ENCODE data around the gene FAM167B.
"Not testable (repeated sequence)": the region's sequence is repeated elsewhere in the genome, so short reads cannot be mapped to it uniquely, and the experiment has no call there.

The FAM167B gene

GRCh38 chr1:32263744-32264143 is 16.7 kb downstream of the FAM167B start:
- DNase-seq = no peak

GRCh38 chr1:32265846-32266245 is 18.8 kb downstream of the FAM167B start:
- DNase-seq = no peak

DNA sequence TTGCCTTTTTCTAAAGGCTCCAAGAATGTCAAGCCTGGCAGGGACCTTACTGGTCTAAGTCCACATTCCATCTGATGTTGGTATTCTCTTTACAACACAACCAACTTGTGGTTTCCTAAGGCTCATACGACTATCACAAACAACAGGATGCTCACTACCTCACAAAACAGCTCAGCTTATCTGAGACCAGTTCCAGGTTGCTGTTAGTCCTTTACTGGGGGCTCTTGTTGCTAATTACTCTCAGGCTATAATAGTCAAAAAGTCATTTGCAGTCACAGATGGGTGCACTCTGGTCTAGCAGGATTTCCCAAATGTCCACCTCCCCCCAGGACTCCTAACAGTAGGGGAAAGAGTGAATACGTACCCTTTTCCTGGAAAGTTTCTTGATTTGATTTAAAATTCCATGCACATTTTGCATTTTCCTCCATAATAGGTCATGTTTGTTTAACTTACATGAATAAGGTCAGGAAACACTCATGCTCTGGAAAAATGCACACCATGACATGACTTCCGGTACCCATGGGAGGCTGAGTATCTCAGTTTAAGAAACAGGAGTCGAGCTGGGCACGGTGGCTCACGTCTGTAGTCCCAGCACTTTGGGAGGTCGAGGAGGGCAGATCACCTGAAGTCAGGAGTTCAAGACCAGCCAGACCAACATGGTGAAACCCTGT is 20.0 kb downstream of the FAM167B start:
- DNase-seq = no peak

DNA sequence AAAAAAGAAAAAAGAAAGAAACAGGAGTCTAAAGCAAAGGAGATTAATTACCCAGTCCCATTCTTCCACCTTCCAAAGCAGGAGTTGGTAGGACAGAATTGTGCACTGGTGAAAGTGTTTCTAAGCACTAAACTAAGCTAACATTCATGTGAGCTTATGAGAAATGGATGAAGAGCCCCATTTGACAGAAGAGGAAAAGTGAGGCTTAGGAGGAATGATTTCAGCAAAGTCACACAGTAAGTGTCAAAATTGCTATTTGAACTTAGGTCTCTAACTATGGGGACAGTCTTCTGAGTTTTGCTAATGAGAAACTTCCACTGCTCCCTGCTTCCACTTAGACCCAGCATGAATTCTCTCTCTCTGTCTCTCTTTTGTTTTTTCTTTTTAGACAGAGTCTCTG is 22.7 kb downstream of the FAM167B start:
- DNase-seq = no peak

DNA sequence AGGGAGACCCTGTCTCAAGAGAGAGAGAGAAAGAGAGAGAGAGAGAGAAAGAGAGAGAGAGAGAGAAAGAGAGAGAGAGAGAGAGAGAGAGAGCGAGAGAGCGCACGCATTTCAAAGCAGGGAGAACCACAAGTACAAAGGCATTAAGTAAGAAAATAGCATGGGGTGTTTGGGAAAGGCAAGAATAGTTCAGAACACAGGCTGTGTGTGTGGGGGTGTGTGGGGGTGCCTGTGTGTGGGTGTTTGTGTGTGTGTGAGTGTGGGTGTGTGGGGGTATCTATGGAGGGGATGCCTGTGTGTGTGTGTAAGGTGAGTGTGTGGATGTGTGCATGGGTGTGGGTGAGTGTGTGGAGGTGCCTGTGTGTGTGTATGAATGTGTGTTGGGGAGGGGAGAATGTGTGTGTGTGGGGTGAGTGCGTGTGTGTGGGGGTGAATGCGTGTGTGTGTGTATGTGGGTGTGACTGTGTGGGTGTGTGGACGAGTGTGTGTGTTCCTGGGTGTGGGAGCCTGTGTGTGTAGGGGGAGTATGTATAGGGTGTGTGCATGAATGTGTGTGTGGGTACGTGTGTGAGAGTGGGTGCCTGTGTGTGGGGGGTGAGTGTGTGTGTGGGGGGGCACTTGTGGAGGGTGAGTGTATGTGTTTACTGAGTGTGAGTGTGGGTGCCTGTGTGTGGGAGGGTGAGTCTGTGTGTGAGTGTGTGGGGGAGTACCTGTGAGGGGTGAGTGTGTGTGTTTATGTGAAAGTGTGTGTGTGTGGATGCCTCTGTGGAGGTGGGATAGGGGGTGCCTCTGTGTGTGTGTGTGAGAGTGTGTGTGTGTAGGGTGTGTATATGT is 25.8 kb downstream of the FAM167B start:
- no peak for DNase-seq

DNA sequence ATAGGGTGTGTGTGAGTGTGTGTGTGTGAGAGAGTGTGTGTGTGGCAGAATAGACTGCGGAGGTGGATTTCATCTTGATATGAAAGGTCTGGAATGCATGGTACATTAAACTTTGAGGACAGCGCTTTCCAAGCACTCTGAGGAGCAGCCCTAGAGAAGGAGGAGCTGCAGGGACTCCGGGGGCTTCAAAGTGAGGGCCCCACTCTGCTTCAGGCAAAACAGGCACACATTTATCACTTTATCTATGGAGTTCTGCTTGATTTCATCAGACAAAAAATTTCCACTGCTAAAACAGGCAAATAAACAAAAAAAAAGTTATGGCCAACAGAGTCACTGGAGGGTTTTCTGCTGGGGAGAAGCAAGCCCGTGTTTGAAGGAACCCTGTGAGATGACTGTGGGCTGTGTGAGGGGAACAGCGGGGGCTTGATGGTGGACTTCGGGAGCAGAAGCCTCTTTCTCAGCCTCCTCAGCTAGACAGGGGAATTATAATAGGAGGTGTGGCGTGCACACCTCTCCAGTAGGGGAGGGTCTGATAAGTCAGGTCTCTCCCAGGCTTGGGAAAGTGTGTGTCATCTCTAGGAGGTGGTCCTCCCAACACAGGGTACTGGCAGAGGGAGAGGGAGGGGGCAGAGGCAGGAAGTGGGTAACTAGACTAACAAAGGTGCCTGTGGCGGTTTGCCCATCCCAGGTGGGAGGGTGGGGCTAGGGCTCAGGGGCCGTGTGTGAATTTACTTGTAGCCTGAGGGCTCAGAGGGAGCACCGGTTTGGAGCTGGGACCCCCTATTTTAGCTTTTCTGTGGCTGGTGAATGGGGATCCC is 26.6 kb downstream of the FAM167B start:
- DNase-seq = no peak

DNA sequence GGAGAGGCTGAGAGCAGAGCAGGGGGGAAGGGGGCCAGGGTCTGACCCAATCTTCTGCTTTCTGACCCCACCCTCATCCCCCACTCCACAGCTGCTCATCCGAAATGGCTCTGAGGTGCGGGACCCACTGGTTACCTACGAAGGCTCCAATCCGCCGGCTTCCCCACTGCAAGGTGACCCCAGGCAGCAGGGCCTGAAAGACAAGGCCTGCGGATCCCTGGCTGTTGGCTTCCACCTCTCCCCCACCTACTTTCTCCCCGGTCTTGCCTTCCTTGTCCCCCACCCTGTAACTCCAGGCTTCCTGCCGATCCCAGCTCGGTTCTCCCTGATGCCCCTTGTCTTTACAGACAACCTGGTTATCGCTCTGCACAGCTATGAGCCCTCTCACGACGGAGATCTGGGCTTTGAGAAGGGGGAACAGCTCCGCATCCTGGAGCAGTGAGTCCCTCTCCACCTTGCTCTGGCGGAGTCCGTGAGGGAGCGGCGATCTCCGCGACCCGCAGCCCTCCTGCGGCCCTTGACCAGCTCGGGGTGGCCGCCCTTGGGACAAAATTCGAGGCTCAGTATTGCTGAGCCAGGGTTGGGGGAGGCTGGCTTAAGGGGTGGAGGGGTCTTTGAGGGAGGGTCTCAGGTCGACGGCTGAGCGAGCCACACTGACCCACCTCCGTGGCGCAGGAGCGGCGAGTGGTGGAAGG is 27.8 kb downstream of the FAM167B start:
- DNase-seq = no peak

GRCh38 chr1:32275424-32275823 is 28.4 kb downstream of the FAM167B start:
- DNase-seq = no peak

- no peak for DNase-seq
Measured at GRCh38 chr1:32276032-32276782, 29.2 kb downstream of the FAM167B start.

DNA sequence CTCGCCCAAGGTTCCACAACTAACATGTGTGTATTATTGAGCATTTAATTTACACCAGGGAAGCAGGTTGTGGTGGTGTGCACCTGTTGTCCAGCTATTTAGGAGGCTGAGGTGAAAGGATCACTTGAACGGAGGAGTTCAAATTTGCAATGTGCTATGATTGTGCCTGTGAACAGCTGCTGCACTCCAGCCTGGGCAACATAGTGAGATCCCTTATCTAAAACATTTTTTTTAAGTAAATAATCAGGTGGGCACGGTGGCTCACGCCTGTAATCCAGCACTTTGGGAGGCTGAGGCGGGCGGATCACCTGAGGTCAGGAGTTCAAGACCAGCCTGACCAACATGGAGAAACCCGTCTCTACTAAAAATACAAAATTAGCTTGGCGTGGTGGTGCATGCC is 37.8 kb downstream of the FAM167B start:
- not testable (repeated sequence) for DNase-seq

DNA sequence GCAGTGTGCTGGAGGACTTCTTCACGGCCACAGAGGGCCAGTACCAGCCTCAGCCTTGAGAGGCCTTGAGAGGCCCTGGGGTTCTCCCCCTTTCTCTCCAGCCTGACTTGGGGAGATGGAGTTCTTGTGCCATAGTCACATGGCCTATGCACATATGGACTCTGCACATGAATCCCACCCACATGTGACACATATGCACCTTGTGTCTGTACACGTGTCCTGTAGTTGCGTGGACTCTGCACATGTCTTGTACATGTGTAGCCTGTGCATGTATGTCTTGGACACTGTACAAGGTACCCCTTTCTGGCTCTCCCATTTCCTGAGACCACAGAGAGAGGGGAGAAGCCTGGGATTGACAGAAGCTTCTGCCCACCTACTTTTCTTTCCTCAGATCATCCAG is 38.6 kb downstream of the FAM167B start:
- no peak for DNase-seq

DNA sequence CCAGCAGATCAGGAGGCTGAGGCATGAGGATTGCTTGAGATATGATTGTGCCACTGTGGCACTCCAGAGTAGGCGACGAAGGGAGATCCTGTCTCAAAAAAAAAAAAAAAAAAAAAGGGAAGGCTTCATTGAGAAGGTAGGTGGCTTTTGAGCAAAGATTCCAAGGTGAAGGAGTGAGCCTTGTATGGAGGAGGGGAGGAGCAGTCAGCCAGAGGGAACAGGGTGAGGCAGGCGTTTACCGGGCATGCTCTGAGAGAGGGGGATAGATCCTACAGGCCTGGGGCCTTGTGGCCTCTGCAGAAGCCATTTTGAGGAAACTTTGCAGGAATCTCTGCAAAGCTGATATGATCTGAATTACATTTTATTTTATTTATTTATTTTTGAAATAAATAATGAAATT is 39.7 kb downstream of the FAM167B start:
- no peak for DNase-seq

DNA sequence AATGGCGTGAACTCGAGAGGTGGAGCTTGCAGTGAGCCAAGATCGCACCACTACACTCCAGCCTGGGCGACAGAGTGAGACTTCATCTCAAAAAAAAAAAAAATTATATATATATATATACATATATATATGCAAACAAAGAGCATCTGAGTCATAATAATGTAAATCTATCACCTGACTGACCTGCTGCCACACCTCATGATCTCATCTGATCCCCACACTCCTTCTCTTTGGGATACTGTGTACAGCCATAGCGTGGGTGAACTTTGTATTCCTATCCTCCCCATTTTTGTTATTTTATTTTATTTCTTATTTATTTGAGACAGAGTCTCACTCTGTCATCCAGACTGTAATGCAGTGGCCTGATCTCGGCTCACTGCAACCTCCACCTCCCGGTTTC is 42.2 kb downstream of the FAM167B start:
- no peak for DNase-seq

- DNase-seq = no peak
Measured at GRCh38 chr1:32291145-32291707, 44.2 kb downstream of the FAM167B start.

- DNase-seq = peak; percentile 44
Measured at GRCh38 chr1:32291708-32292538, 44.9 kb downstream of the FAM167B start, which contains the start of gene HDAC1. HDAC1 (plus strand) TSS chr1:32292083; CDS start chr1:32292170, 87 bp downstream.

GRCh38 chr1:32298211-32298610 is 51.2 kb downstream of the FAM167B start:
- not testable (repeated sequence) for DNase-seq

All from amniotic stem cell (primary cell).